ENCODE data around the gene OLFML1. TPM values are rescaled to one million over a fixed set of nuclear protein-coding genes. Genes with fewer than 3 reads are reported as not detected.

Gene OLFML1
- total RNA-seq, 1 donor from 2014 or later, result not detected

DNA sequence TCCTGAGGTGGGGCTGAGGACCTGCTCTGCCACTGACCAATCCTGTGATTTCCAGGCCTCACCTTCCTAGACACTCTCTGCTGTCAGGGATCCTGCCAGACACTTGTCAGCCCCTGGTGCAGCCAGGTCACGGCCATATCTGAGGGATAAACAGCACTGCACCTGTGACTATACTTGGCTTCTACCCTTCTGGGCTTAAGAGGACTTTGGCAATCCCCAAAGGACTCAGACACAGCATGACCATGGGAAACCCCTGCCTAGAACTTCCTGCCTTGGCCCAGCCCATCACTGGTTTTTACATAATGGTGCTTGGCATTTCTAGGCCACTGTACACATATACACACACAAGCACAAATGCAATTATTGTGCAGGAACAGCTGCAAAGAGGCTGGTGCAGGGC, 11.6 kb upstream of the OLFML1 start:
- no peak for DNase-seq (ENCODE audit: extremely low read depth, low read depth, low spot score)

- no peak for DNase-seq (ENCODE audit: extremely low read depth, low read depth, low spot score)
Observed at GRCh38 chr11:7480113-7480512, 5.2 kb upstream of the OLFML1 start.

GRCh38 chr11:7484131-7484530, 1.2 kb upstream of the OLFML1 start:
- no peak for DNase-seq (ENCODE audit: extremely low read depth, low read depth, low spot score)

GRCh38 chr11:7484645-7485044, 661 bp upstream of the OLFML1 start:
- DNase-seq (ENCODE audit: extremely low read depth, low read depth, low spot score), result no peak

GRCh38 chr11:7486098-7486780, 933 bp downstream of the OLFML1 start:
- no peak for DNase-seq (ENCODE audit: extremely low read depth, low read depth, low spot score)

DNA sequence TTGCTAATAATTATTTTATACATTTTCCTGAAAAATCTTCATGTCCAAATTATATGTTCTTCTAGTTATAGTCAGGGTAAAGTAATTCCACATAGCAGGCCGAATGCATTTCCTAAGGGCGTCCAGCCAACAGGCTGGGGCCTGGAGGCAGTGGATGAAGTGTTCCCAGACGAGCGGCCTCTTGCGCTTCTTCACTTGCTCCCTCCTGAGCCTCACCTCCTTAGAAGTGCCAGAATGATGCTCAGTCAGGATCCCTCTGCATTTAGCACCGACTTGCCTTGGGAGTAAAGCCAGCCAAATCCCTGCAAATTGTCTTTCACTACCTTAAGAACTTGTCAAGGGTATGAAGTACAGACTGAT, 1.5 kb downstream of the OLFML1 start:
- no peak for DNase-seq (ENCODE audit: extremely low read depth, low read depth, low spot score)

DNA sequence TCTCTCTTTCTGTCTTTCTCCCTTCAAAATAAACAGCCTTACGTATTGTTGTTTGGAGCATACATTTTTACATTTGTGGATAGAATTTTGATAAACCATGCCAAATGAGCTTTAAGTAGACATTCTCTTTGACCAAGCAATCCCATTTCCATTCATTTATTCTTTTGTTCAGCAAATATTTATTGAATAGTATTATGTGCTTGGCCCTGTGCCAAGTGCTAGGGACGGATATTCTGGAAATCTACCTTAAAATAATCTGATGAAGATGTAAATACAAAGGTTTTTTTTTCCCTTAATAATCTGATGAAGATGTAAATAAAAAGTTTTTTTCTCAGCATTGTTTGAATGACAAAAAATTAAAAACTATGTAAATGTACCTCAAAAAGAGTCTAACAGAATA, 2.1 kb downstream of the OLFML1 start:
- no peak for DNase-seq (ENCODE audit: extremely low read depth, low read depth, low spot score)

DNA sequence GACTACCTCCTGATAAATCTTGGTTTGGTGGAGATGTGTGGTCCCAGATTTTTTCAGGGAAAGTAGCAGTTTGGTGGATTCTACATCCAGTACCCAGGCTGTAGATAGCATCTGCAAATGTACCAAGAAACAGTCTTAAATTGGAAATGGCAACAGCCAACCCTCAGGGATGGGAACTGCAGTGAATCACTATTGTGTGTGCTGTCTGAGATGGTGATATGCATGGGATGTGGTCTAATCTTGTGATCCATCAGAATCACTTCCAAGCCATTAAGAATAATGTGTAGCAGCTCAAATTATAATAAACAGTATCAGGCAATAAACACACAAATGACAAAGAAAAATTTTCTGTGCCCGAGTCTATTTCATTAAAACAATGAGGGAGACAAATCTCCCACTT, 3.4 kb downstream of the OLFML1 start:
- no peak for DNase-seq (ENCODE audit: extremely low read depth, low read depth, low spot score)

DNA sequence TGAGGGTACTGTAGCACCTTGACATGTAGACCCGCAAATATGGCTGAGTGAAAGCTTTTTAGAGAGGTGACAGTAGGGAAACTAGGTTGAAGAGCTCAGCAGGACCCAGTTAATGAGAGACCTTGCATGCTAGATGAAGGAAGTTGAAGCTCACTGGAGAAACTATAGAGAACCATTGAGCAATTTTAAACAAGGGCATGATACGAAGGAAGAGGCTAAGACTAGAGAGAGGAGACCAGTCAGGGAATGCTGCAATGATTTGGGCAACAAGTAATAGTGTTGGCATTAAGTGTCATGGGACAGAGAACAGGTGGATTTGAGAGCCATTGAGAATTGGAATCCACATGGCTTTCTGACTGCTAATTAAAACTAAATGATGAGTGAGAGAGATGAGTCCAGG, 4.1 kb downstream of the OLFML1 start:
- no peak for DNase-seq (ENCODE audit: extremely low read depth, low read depth, low spot score)

GRCh38 chr11:7490054-7490453, 4.7 kb downstream of the OLFML1 start:
- no peak for DNase-seq (ENCODE audit: extremely low read depth, low read depth, low spot score)

- DNase-seq (ENCODE audit: extremely low read depth, low read depth, low spot score), result no peak
Observed at GRCh38 chr11:7490535-7490934, 5.2 kb downstream of the OLFML1 start.

DNA sequence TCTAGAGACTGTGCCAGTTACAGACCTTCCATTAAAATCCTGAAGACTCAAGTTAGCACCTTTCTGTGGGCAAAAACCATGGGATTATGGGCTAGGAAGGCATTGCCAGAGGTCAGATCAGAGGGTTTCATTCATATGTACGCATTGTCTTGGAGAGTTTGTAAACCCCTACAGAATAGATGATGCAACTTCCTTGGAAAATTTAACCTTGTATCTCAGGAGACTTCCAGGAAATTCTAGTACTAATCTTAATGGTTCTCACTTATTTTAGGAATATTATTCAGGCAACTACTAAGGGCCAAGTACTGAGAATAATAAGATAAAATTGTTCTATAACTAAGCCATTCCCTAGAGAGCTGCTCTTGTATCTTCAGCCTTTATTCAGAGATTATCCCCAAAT, 6.9 kb downstream of the OLFML1 start:
- DNase-seq (ENCODE audit: extremely low read depth, low read depth, low spot score), result no peak

DNA sequence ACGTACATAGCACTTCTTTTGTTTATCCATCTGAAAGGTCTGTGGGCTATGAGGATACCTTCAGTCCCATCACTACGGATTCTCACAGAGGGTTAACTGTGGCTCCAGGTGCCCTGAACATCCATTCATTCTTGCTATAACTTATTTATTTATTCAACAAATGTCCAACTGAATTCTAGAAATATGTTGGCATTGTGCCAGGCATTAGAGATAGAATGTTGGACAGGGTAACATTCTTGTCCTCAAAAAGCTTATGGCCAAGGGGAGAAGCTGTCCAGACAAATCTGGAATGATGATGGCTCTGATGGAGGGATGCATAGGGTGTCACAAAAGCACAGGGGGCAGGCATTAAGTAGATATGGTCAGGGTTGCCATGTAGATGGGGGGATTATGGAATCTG, 8.4 kb downstream of the OLFML1 start:
- no peak for DNase-seq (ENCODE audit: extremely low read depth, low read depth, low spot score)

DNA sequence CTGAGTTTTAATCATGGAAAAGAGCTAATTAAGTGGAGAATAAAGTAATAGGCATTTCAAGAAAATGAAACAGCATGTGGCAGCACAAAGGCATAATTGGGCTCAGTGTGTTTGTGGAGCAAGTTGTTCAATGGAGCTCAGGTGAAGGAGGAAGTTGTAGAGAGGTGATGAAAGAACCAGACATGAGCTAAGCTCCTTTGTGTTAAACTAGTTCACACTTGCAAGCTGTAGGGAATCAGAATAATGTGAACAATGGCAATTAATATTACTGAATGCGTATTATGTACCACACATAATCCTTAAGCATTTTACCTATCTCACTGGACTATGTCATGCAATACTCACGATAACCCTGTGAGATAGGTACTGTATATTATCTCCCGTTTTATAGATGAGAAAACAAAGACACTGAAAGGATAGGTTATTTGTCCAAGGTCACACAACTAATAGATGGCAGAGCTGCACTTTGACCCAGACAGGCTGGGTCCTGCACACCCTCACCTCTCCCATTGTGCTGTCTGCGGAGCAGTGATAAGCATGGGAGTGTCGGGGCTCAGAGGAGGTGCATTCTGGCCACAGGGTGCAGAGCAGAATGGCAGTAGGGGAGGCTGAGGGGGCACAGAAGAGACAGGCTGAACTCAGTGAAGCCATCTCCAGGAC, 8.9 kb downstream of the OLFML1 start:
- DNase-seq (ENCODE audit: extremely low read depth, low read depth, low spot score), result no peak

GRCh38 chr11:7495882-7496551, 10.7 kb downstream of the OLFML1 start:
- no peak for DNase-seq (ENCODE audit: extremely low read depth, low read depth, low spot score)

DNA sequence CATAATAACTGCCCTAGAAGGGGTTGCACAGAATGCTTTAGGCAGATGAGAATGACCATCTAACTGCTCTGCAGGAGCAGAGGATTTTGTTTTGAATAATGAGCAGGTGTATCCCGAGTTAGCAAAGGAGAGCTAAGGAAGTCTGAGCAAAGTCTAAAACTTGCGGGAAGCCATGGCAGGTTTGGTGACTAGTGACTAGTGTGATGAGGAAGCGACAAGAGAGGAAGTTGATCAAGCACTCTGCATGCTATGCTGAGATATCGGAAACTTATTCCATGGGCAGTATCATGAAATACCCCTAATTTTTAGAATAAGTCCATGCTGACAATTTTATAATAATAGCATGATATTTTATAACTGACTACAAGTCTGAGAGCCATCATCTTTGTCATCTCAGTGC, 12.9 kb downstream of the OLFML1 start:
- DNase-seq (ENCODE audit: extremely low read depth, low read depth, low spot score), result no peak

DNA sequence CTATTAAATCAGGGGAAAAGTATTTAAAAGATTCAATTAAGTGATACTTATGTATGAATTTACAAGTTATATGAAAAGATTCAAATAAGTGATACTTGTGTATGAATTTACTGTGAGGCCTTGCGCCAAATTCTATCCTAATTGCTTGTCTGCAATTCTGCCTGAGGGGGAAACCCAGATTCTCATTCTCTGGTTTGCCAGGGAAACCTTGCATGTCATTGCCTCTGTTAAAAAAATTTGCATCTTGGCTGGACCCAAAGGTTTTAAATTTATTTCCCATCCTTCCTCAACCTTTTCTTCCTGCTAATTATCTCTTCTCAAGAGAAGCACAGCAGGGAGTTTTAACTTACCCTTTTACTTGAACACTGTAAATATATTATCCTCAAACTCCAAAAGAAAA, 13.8 kb downstream of the OLFML1 start:
- DNase-seq (ENCODE audit: extremely low read depth, low read depth, low spot score), result no peak

DNA sequence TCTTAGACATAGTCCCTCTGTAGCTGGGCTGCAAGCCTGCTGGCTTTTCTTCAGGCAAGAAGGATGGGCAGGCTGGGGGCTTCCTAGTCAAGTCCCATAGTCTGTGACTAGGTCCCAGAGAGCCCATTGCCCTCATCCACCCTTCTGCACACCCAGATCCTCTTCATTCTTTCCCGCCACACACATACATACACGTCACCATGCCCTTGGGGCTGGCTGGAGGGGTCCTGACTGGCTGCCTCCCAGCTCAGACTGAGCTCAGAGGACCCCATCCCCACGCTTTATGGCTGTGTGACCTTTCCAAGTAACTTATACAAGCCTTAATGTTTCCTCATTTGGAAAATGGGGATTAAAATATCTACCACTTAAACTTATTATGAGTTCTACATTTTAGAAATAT, 14.9 kb downstream of the OLFML1 start:
- DNase-seq (ENCODE audit: extremely low read depth, low read depth, low spot score), result no peak

DNA sequence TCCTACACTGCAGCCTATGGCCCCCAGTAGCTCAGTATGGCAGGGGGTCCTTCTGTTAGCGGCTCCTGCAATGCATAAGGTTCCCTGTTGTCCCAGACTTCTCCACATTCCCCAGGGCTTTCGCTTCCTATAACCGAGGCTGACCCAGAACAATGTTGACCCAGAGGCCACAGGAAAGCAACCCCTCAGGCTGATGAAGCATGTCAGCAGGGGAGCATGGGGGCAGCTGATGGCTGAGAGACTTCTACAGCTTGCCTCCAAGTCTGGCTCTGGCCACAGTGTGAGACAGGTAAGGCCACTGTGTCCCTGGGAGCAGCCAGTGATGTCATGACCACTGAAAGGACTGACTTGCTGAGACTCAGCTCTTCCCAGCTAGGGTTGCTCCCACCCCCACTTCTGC, 15.9 kb downstream of the OLFML1 start:
- no peak for DNase-seq (ENCODE audit: extremely low read depth, low read depth, low spot score)

DNA sequence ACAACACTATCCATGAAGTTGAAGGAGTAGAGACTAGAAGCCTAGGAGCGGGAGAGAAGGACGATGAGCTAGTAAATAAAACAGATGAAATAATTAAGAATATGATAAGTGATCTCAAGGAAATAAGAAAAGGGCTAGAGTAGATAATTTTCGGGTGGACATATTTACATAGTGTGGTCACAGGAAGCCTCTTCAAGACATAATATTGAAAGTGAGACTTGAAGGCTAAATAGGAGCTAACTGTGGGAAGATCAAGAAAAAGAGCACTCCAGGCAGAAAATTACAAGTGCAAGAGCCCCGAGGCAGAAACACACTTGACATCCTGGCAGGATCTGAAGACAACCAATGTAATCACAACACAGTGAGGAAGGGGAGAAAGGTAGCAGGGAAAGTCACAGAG, 16.6 kb downstream of the OLFML1 start:
- DNase-seq (ENCODE audit: extremely low read depth, low read depth, low spot score), result no peak

- DNase-seq (ENCODE audit: extremely low read depth, low read depth, low spot score), result no peak
Observed at GRCh38 chr11:7506243-7506642, 20.9 kb downstream of the OLFML1 start.

DNA sequence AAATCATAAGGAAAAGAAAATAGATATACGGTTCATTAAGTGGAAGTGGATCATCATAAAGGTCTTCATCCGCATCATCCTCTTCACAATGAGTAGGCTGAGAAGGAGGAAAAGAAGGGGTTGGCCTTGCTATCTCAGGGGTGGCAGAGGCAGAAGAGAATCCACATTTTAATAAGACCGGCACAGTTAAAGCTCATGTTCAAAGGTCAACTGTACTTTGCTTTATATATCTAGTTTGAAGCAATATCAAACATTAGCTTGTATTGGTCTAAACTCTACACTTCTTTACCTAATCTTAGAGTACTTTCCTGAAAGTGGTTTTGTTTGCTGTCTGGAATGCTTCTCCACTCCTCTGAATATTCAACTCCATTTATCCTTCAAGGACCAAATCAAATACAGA, 22.8 kb downstream of the OLFML1 start:
- DNase-seq (ENCODE audit: extremely low read depth, low read depth, low spot score), result no peak
